PC-3 (cell line): Measurements from ENCODE around the gene ECHDC1. TPM values are rescaled to one million over a fixed set of nuclear protein-coding genes. Genes with fewer than 3 reads are reported as not detected.

Experiments
- ATAC-seq: fragments of 200-7000 bp; cut with Tn5 transposase; 2 replicates; pipeline ENCODE4 v1.9.1; 2020; ENCODE audit warnings: mild to moderate bottlenecking, moderate library complexity
- BruUV-seq: library from RNA; stranded (reverse); fragments of 400-500 nt; replicated peaks from 2 replicates; lab custom pipeline; 2021; lab: Mats Ljungman, UMichigan
- CTCF ChIA-PET: fragments of 300-600 bp; sonication (Branson Sonifier 250); formaldehyde crosslinking; loops from one replicate; lab custom pipeline; 2022; ENCODE audit warnings: antibody characterized with exemption; lab: Charles Lee
- POLR2A ChIA-PET: fragments of 300-600 bp; sonication (Branson Sonifier 250); formaldehyde crosslinking; loops from one replicate; lab custom pipeline; 2022; ENCODE audit warnings: antibody characterized with exemption; ENCODE audit not compliant: unreplicated experiment; lab: Charles Lee
- DNase-seq: peaks from one replicate; pipeline ENCODE4 v3.0.0-alpha.2; 2015
- H2AFZ ChIP-seq: fragments of 300-600 bp; sonication (generic); 2 replicates; pipeline ENCODE4 v1.6.0; 2016; ENCODE audit warnings: antibody characterized with exemption, low read length
- H3F3A ChIP-seq: fragments of 300-600 bp; sonication (generic); one replicate; pipeline ENCODE4 v1.6.0; 2017; ENCODE audit warnings: antibody characterized with exemption, low read length, control low read depth, mild to moderate bottlenecking; ENCODE audit not compliant: unreplicated experiment
- H3K27ac ChIP-seq: fragments of 300-600 bp; sonication (generic); 2 replicates; pipeline ENCODE4 v1.5.1; 2016; ENCODE audit warnings: mild to moderate bottlenecking, low read length
- H3K27me3 ChIP-seq: fragments of 300-600 bp; sonication (generic); 2 replicates; pipeline ENCODE4 v1.6.1; 2016; ENCODE audit warnings: low read length, mixed read lengths
- H3K36me3 ChIP-seq: fragments of 300-600 bp; sonication (generic); 2 replicates; pipeline ENCODE4 v1.6.1; 2016; ENCODE audit warnings: low read depth, mixed run types, low read length, mixed read lengths
- H3K4me1 ChIP-seq: fragments of 300-600 bp; sonication (generic); 2 replicates; pipeline ENCODE4 v1.5.1; 2016; ENCODE audit warnings: low read length; ENCODE audit not compliant: insufficient read depth
- H3K4me2 ChIP-seq: fragments of 300-600 bp; sonication (generic); 2 replicates; pipeline ENCODE4 v1.6.0; 2016; ENCODE audit warnings: low read length
- H3K4me3 ChIP-seq: fragments of 300-600 bp; sonication (generic); 2 replicates; pipeline ENCODE4 v1.5.1; 2016; ENCODE audit warnings: mild to moderate bottlenecking, low read length, mixed read lengths
- H3K79me2 ChIP-seq: fragments of 300-600 bp; sonication (generic); 2 replicates; pipeline ENCODE4 v1.6.1; 2017; ENCODE audit warnings: low read length, mixed read lengths
- H3K9ac ChIP-seq: fragments of 300-600 bp; sonication (generic); 2 replicates; pipeline ENCODE4 v1.6.0; 2016; ENCODE audit warnings: mild to moderate bottlenecking, low read length
- H3K9me2 ChIP-seq: fragments of 300-600 bp; sonication (generic); replicated peaks from 2 replicates; pipeline ENCODE4 v1.6.1; 2016; ENCODE audit warnings: mixed run types, low read length, mixed read lengths
- H3K9me3 ChIP-seq: fragments of 300-600 bp; sonication (generic); 2 replicates; pipeline ENCODE4 v1.6.1; 2016; ENCODE audit warnings: low read length, mixed read lengths
- H4K20me1 ChIP-seq: fragments of 300-600 bp; sonication (generic); 2 replicates; pipeline ENCODE4 v1.6.1; 2016; ENCODE audit warnings: low read length, mixed read lengths
- EZH2 ChIP-seq: fragments of 300-600 bp; sonication (generic); IDR thresholded peaks from one replicate; pipeline ENCODE4 v1.6.1; 2017; ENCODE audit warnings: antibody characterized with exemption, mild to moderate bottlenecking, low read length; ENCODE audit not compliant: unreplicated experiment
- EZH2phosphoT487 ChIP-seq: fragments of 300-600 bp; sonication (generic); IDR thresholded peaks from 2 replicates; pipeline ENCODE4 v1.6.1; 2018; ENCODE audit warnings: mild to moderate bottlenecking, antibody characterized with exemption, low read length, borderline replicate concordance
- intact Hi-C: fragments of 100-400 bp; cut with micrococcal nuclease; formaldehyde crosslinking; loops from 2 replicates; pipeline ENCODE4 v1.9.0; 2023
- total RNA-seq: library from RNA; depleted of rRNA; stranded (reverse); fragments of >200 nt; gene quantifications from 2 replicates; pipeline ENCODE4 v1.2.3, GENCODE V29; 2014
- TF ChIP-seq, protein P1 (sequence below): fragments of 300-600 bp; sonication (generic); conservative IDR thresholded peaks from 2 replicates; pipeline ENCODE4 v1.5.1; 2017; ENCODE audit warnings: antibody characterized with exemption, low read depth, mild to moderate bottlenecking, low read length

ECHDC1 gene
- total RNA-seq, 1 experiment from 2014 or later: 34.5 TPM

DNA sequence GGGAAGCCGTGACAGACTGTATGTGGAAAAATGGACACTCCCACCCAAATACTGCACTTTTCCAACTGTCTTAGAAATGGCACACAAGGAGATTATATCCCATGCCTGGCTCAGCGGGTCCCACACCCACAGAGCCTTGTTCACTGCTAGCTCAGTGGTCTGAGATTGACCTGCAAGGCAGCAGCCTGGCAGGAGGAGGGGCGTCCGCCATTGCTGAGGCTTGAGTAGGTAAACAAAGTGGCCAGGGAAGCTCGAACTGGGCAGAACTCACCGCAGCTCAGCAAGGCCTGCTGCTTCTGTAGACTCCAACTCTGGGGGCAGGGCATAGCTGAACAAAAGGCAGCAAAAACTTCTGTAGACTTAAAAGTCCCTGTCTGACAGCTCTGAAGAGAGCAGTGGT is 88.1 kb downstream of the ECHDC1 start:
- POLR2A ChIA-PET: no interaction called here
- Histone ChIP-seq H3K9me2 (no peaks in the 10 kb centered on the region), H3K36me3 (no peaks in the 10 kb centered on the region), H3F3A (no peaks in the 10 kb centered on the region), H3K4me3 (no peak overlapping the region), H3K9ac (no peak overlapping the region), H3K79me2 (no peaks in the 10 kb centered on the region), H3K27me3 (no peaks in the 10 kb centered on the region), H3K9me3 (no peaks in the 10 kb centered on the region), H2AFZ (no peak overlapping the region), H4K20me1 (no peaks in the 10 kb centered on the region), H3K4me1 (no peaks in the 10 kb centered on the region), H3K4me2 (no peak overlapping the region), H3K27ac (no peak overlapping the region)
- TF ChIP-seq EZH2: no peak
- no peak for TF ChIP-seq EZH2phosphoT487
- TF ChIP-seq, protein P1, sequence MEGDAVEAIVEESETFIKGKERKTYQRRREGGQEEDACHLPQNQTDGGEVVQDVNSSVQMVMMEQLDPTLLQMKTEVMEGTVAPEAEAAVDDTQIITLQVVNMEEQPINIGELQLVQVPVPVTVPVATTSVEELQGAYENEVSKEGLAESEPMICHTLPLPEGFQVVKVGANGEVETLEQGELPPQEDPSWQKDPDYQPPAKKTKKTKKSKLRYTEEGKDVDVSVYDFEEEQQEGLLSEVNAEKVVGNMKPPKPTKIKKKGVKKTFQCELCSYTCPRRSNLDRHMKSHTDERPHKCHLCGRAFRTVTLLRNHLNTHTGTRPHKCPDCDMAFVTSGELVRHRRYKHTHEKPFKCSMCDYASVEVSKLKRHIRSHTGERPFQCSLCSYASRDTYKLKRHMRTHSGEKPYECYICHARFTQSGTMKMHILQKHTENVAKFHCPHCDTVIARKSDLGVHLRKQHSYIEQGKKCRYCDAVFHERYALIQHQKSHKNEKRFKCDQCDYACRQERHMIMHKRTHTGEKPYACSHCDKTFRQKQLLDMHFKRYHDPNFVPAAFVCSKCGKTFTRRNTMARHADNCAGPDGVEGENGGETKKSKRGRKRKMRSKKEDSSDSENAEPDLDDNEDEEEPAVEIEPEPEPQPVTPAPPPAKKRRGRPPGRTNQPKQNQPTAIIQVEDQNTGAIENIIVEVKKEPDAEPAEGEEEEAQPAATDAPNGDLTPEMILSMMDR: no peak
- no peak for DNase-seq
- no TSS peak for BruUV-seq
- CTCF ChIA-PET: no interaction called here
- intact Hi-C loops: no loop called here
- ATAC-seq: no peak

DNA sequence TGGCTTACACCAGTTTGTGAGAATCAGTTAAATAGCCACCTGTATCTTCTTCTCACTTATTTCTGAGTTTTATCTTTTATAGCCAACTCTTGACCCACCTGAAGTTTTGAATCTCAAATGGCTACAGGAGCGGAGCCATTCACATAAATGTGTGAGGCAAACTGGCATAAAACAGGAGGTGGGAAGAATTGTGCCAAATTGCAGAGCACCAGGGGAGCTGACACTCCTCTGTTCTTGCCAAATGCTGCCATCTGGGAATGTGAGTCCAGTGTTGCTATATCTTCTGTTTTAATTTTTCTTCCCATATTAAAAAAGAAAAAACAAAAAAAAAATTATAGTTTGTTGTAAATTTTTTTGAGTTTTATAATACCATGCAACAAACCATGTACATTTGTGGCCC is 93.8 kb downstream of the ECHDC1 start:
- TF ChIP-seq EZH2phosphoT487 (no peak), EZH2 (no peak)
- TF ChIP-seq, protein P1: no peak
- Histone ChIP-seq H3K27me3 (no peaks in the 10 kb centered on the region), H3K27ac (no peak overlapping the region), H3K9me2 (no peaks in the 10 kb centered on the region), H3F3A (no peaks in the 10 kb centered on the region), H3K9me3 (no peaks in the 10 kb centered on the region), H3K4me2 (no peak overlapping the region), H3K79me2 (no peaks in the 10 kb centered on the region), H4K20me1 (no peaks in the 10 kb centered on the region), H3K36me3 (no peaks in the 10 kb centered on the region), H3K9ac (no peak overlapping the region), H2AFZ (no peak overlapping the region), H3K4me3 (no peak overlapping the region), H3K4me1 (no peaks in the 10 kb centered on the region; the same call in 1 of the 2 replicates)
- ChIA-PET CTCF (no interaction called here), POLR2A (no interaction called here)
- ATAC-seq (no peak), DNase-seq (no peak)
- intact Hi-C loops: no loop called here
- no TSS peak for BruUV-seq
